ELR (cell line): ENCODE results near the gene TMC2.
"Not testable (repeated sequence)": the region's sequence is repeated elsewhere in the genome, so short reads cannot be mapped to it uniquely, and the experiment has no call there.

ENCODE experiments used
- DNase-seq: peaks from one replicate; pipeline ENCODE4 v3.0.0-alpha.2; 2015; ENCODE audit warnings: low read depth

Gene TMC2

DNA sequence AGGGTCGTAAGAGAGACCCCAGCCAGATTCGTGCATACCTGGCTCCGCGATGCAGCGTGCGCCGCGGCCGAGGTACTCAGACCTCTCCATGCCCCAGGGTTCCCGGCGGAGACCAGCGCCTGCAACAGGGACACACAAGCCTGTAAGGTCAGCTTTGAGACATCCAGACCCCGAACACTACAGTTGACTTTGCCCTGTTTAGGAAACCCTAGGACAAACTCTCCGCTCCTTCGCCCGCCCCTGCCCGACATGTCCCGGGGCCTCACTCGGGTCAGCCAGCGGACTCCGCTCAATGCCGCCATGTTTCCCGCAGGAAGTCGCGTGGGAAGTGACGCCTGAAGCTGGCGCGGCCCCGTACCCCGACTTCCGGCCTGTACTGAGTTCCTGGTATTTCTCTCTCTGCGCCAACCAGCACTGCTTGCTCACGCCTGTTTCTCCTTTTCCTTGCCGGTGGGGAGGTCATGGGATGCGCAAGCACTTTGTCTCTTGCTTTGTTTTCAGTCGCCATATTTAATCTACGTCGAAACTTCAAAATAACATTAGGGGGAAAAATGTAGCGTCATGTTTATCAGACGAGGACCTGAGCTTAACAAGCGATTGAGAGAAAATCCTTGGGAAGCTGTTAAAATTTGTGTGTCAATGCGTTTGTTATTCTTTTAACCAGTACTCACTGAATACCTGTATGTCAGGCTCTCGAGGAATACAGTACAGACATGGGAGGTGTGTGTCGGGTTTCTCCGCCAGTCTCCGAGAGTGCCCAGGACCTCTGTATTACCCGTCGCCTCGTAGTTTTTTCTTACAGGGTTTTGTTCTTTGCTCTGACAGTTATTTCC is 127.7 kb downstream of the TMC2 start, which contains the start of gene IDH3B:
Gene IDH3B, minus strand, starts transcription at position 330 of the 833 bp plus-strand sequence. Its CDS starts 28 bp downstream, at position 302.
- DNase-seq, result peak; percentile 92

- no peak for DNase-seq
These were observed 135.6 kb downstream of the TMC2 start for GRCh38 chr20:2671977-2672376.

- no peak for DNase-seq
These were observed 136.1 kb downstream of the TMC2 start for GRCh38 chr20:2672446-2672845.

GRCh38 chr20:2673453-2673852 is 137.1 kb downstream of the TMC2 start:
- DNase-seq, result no peak

GRCh38 chr20:2680046-2680445 is 143.7 kb downstream of the TMC2 start:
- no peak for DNase-seq

DNA sequence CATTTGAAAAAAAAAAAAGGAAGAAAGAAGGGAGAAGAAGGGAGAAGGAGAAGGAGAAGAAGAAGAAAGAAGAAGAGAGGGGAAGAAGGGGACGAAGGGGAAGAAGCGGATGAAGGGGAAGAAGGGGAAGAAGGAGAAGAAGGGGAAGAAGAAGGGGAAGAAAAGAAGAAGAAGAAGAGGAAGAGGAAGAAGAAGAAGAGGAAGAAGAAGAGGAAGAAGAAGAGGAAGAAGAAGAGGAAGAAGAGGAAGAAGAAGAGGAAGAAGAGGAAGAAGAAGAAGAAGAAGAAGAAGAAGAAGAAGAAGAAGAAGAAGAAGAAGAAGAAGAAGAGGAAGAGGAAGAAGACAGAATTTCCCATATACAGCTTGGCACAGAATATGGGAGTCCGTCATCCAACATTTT is 145.7 kb downstream of the TMC2 start:
- DNase-seq, result not testable (repeated sequence)

GRCh38 chr20:2684817-2685216 is 148.4 kb downstream of the TMC2 start:
- not testable (repeated sequence) for DNase-seq

DNA sequence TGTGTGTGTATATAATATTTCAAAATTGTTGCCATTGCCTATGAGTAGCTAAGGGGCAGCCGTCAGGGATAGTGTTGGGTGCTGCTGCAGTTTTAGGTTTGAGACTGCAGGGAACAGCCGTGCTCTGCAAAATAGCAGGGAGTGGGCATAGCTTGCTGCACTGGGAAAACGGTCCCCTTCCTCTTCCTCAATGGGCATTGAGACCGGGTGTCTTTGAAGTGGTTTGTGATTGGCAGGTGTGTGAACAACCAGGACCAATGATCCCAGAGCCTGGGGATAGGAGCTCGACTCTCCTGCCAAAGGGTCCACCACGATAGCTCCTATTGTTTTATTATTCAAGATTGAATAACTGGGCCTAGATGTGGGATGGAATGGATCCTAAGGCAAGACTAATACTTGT is 151.1 kb downstream of the TMC2 start:
- no peak for DNase-seq

DNA sequence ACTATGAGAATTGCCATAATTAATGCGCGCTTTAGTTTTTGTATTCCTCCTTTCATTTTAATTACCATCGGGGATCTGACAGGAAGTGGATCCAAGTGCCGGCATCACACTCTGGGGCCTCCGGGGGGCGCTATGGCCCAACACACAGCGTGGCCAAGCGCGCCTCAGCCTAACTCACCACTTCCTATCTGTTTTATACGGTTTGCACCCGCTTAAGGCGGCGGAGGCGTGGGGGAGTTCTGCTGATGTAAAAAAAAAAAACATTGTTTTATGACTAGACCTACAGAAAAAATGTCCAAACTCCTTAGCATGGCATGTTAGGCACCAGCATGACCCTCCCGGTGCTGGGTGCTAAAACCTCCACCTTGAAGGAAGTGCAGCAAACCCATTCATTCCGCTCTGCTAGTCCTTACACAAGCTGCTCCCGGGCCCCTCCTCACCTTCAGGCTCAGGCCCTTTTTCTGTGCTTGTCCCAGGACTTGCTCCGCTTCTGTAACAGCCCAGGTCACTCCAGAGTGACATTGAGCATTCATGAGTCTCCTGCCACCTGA is 151.7 kb downstream of the TMC2 start:
- DNase-seq, result peak; percentile 53

- DNase-seq, result no peak
These were observed 153.8 kb downstream of the TMC2 start for GRCh38 chr20:2690213-2690612.

GRCh38 chr20:2690718-2691117 is 154.3 kb downstream of the TMC2 start:
- no peak for DNase-seq

DNA sequence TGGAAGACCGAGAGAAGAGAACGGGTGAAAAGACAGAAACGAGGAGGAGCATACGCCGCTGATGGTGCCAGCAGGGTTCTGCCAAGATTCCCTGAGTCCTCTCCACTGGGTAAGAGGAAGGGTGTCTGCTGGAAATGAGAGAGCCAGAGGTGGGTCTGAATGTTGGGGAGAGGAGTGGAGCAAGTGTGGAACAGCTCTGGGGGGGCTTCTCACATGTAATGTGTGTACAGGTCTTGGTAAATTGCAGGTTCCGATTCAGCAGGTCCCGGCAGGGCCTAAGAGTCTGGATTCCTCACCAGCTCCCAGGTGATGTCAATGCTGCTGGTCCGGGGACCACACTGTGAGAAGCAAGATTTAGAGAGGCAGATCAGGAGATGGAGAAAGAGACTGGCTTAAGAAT is 154.8 kb downstream of the TMC2 start:
- no peak for DNase-seq
